T47D (cell line): ENCODE measurements around the gene TCN2.
"Not testable (repeated sequence)": the region's sequence is repeated elsewhere in the genome, so short reads cannot be mapped to it uniquely, and the experiment has no call there.

Source experiments
- DNase-seq, 2 experiments: peaks; one replicate each; pipeline versions ENCODE4 v3.0.0 to v3.0.0-alpha.2; 2011 to 2012; ENCODE audit warnings: low read depth in 1 of 2, low spot score in 1 of 2
- JUND ChIP-seq: IDR thresholded peaks from 2 replicates; pipeline ENCODE4 v1.6.1; 2012; ENCODE audit warnings: low read depth
- in situ Hi-C: cut with HindIII; loops from 2 replicates; pipeline ENCODE4 v1.10.0; 2016; ENCODE audit warnings: low sequenced_read_pairs, low pct_unique_long_range_greater_than_20kb

The TCN2 gene

DNA sequence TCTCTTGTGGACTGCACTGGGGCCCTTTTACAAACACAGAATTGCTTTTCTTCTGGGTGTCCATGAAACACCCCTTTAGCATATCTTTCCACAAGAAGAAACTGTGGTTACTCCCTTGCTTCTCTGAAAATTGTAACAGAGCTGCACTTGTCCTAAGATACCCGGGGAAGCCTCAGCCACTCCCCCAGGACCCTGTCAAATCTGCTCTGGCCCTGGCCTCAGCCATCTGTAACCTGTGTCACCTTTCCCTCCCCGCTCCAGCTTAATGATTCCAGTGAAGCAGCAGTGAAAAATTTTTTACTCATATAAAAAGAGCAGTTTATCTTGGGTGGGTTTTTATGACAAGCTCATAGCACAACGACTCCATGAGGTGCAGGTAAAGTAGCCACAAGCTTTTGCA is 64.1 kb downstream of the TCN2 start:
- in situ Hi-C loops: no loop called here
- DNase-seq: no peak
- no peak for TF ChIP-seq JUND

DNA sequence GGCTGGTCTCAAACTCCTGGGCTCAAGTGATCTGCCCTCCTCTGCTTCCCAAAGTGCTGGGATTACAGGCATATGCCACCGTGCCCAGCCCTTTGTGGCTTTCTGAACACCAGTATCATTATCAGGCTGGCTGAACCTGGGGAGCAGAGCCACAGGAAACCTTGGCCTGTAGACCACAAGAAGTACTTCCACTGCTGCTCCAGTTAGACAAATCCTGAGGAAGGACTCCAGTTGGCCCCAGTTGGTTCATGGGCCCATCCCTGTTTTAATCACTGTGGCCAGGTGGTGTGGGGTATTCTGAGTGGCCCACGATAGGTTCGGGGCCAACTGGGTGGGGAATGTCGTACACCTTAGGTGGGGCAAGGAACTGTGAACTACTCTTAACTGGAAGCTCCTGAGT is 66.2 kb downstream of the TCN2 start:
- no peak for TF ChIP-seq JUND
- DNase-seq: no peak
- in situ Hi-C loops: no loop called here

DNA sequence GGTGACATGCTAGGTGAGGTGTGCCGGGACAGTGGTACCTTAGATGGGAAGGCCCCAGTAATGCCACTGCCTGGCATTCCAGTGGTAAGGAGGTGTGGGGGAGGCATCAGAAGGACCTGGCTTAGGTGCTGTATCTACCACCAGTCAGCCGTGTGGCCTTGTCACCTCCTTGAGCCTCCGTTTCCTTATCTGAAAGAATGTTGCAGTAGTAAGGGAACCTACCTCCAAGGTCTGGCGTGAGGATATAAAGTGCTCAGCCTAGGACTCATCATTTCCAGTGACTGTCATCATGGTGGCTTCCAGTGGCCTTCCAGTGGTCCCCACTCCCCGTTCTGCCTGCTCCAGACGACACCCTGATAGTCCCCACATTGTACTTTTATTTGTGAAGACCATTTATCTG is 67.5 kb downstream of the TCN2 start:
- in situ Hi-C loops: no loop called here
- no peak for TF ChIP-seq JUND

DNA sequence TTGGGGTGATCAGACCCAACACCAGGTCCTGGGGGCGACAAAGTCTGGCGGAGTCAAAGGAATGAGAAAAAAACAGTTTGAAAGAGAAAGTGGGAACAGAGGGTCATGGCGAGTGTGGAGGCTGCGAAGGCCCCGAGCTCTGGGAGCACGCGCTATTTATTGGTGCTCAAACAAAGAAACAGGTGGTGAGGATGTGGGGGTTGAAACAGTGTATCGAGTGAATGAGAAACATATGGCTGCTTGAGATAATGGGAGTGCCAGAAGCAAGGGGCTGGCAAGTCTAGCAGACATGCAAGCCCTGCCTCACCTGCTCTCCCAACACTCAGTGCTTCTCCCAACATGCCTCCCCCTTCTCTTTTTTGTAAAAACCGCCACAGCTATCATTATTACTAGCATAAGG is 68.5 kb downstream of the TCN2 start:
- TF ChIP-seq JUND: no peak
- DNase-seq: no peak
- in situ Hi-C loops: no loop called here

More for the DNA sequence above, 67.5 kb downstream of the TCN2 start:
- DNase-seq: no peak

DNA sequence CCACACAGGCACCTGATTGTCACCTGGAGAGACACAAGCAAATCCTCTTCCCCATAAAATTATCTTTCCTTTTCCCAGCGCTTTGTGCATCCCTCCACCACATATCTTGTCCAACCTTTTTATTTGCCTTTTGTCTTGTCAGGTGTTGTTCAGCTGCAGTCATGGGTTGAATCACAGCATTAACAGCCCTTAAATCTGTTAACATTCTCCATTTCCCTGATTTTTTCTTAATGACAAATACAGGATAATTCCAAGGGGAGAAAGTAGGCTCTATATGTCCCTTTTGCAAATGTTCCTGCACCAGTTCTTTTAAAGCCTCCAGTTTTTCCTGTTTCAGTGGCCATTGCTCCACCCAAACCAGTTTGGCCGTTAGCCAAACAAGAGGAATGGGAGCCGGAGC is 69.6 kb downstream of the TCN2 start:
- DNase-seq, in situ Hi-C loops: not testable (repeated sequence)
